Stimulated activated memory B cell treated with anti-CD40 and anti-IgM and Interleukin-4, amounts not matched to agents 10 μg/mL and 1 μg/mL and 100 μg/mL, for 72 hours (primary cell): ENCODE data around the gene SERGEF.

Source experiments
- ATAC-seq: fragments of 150-1000 bp; cut with Tn5 transposase; 2 replicates; pipeline ENCODE4 v1.10.0; 2021
- H3K27ac Mint-ChIP-seq: one replicate; pipeline ENCODE4 v1.8.0; 2022; ENCODE audit warnings: mild to moderate bottlenecking, mixed read lengths
- H3K27me3 Mint-ChIP-seq: one replicate; pipeline ENCODE4 v1.8.0; 2022; ENCODE audit warnings: mixed read lengths
- H3K36me3 Mint-ChIP-seq: one replicate; pipeline ENCODE4 v1.8.0; 2022; ENCODE audit warnings: mixed read lengths
- H3K4me1 Mint-ChIP-seq: one replicate; pipeline ENCODE4 v1.8.0; 2022; ENCODE audit warnings: mixed read lengths
- H3K4me3 Mint-ChIP-seq: one replicate; pipeline ENCODE4 v1.8.0; 2022; ENCODE audit warnings: mild to moderate bottlenecking, moderate library complexity, mixed read lengths
- H3K9me3 Mint-ChIP-seq: one replicate; pipeline ENCODE4 v1.8.0; 2022; ENCODE audit warnings: mixed read lengths

SERGEF gene

DNA sequence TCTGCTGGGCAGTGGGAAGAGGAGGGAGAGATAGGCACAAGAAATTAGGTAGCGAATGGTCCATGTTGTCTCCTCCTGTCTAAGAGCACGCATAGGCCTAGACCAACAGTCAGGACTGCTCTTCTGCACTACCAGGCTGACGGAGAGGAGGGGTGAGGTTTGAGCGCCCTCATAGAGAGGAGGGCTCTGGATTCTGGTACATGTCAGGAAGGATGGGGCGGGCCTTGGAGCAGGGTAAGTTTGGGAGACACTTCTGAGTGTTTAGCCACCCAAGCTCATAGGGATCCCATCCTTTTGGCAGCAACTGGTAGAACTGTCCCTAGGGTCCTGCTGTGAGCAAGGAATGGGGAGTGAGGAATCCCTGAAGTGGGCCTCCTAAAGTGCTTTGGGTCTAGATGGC, 217.9 kb downstream of the SERGEF start:
- no peaks in the 10 kb centered on the region for H3K9me3 Mint-ChIP-seq
- H3K36me3 Mint-ChIP-seq = peaks cover 25% of the 10 kb centered on the region
- H3K27me3 Mint-ChIP-seq = no peaks in the 10 kb centered on the region
- ATAC-seq = no peak
- no peak overlapping the region for H3K27ac Mint-ChIP-seq
- no peak overlapping the region for H3K4me3 Mint-ChIP-seq
- no peaks in the 10 kb centered on the region for H3K4me1 Mint-ChIP-seq

DNA sequence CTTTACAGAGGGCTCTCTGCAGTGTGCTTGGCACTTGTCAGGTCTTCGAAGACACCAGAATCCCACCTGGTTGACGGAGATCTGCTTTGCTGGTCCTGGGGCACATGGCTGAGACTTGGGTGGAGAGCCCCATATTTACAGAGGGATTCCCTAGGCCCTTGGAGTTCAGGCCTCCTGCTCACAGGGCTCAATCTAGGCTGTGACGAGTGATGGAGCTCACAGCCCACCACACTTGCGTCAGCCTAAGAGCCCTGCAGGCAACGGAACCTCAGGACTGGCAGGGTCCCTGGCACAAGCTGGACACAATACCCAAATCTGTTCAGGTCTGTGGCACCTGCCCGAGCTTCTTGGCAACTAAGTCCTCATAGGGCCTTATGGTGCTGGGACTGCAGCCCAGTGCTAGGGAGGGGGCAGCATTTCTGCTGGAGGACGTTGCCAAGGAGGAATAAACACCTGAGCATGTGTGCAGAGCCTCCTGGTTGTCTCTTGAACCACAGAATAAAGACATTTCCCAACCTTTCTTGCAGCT, 219.1 kb downstream of the SERGEF start:
- Mint-ChIP-seq H3K27me3 (no peaks in the 10 kb centered on the region), H3K9me3 (no peaks in the 10 kb centered on the region), H3K36me3 (peaks cover 22% of the 10 kb centered on the region), H3K27ac (no peak overlapping the region), H3K4me1 (no peaks in the 10 kb centered on the region), H3K4me3 (no peak overlapping the region)
- ATAC-seq = no peak

DNA sequence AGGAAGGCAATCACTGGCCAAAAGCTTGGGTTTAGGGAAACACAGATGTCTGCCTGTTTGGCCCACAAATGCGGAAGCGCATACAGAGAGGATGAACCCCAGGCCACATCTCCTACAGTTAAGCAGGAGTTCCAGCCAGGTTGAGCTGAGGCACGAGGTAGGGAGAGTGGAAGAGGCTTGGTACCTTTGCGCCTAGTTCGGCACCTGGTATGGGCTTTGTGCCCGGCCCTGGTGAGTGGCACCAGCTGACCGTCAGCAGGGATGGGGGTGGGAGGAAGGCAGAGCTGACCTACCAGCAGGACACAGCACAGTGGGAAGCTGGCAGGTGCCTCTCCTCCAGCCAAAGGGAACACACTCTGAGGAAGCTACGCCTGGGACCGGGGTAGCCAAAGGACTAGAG, 220.7 kb downstream of the SERGEF start:
- Mint-ChIP-seq H3K9me3 (no peaks in the 10 kb centered on the region), H3K4me1 (no peaks in the 10 kb centered on the region), H3K36me3 (peaks cover 26% of the 10 kb centered on the region), H3K27me3 (no peaks in the 10 kb centered on the region), H3K27ac (no peak overlapping the region), H3K4me3 (no peak overlapping the region)
- no peak for ATAC-seq

DNA sequence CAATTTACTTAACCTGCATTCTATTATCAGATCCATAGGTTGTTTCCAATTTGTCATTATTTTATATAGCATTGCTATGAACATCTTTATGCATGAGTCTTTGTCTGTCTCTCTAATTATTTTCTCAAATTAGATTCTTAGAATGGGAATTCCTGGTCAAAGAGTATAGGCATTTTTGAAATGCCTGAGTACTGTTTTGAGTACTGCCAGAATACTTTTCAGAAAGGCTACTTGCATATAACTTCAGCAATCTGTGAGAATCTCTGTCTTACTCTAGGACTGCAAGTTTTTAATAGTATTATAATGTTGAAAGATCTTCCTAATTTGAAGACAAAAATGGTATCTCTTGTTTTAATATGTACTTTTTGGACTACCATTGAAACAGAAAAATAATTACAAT, 221.7 kb downstream of the SERGEF start:
- H3K27ac Mint-ChIP-seq = no peak overlapping the region
- ATAC-seq = no peak
- H3K36me3 Mint-ChIP-seq = peaks cover 27% of the 10 kb centered on the region
- no peak overlapping the region for H3K4me3 Mint-ChIP-seq
- no peaks in the 10 kb centered on the region for H3K9me3 Mint-ChIP-seq
- no peaks in the 10 kb centered on the region for H3K27me3 Mint-ChIP-seq
- no peaks in the 10 kb centered on the region for H3K4me1 Mint-ChIP-seq

DNA sequence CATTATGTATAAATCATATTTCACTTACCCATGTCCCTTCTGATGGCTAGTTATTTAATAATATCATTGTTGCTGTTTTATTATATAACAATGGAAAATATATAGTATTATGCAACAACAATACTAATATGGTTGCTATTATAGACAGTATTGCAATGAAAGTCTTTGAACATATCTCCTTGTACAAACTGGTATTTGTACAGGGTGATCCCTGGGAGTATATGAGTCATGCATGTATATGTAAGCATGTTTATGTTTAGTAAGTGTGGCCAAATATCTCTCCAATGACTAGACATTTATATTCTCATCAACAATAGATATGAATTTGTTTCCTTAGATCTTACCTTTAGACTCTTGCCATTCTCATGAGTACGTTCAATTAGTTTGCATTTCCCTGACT, 222.4 kb downstream of the SERGEF start:
- H3K27ac Mint-ChIP-seq = no peak overlapping the region
- H3K4me1 Mint-ChIP-seq = no peaks in the 10 kb centered on the region
- ATAC-seq = no peak
- H3K27me3 Mint-ChIP-seq = no peaks in the 10 kb centered on the region
- H3K36me3 Mint-ChIP-seq = peaks cover 33% of the 10 kb centered on the region
- H3K9me3 Mint-ChIP-seq = no peaks in the 10 kb centered on the region
- no peak overlapping the region for H3K4me3 Mint-ChIP-seq

DNA sequence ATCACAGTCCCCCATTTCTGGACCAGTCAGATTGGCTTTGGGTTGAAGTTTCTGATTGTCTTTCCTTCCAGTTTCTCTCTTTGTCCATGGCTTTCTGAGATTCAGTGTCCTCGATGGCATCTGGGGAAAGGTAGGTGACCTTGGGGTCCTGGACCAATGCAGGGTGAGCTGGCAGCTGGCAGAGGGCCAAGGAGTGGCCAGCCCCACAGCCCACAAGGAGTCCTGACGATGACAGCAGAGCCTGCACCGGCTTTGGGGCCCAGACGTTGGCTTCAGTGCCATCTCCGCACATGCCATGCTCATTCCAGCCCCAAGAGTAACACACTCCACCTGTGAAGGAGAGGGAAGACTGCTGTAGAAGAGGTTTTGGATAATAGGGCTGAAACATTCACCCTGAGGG, 224.8 kb downstream of the SERGEF start:
- H3K4me1 Mint-ChIP-seq = no peaks in the 10 kb centered on the region
- H3K4me3 Mint-ChIP-seq = no peak overlapping the region

DNA sequence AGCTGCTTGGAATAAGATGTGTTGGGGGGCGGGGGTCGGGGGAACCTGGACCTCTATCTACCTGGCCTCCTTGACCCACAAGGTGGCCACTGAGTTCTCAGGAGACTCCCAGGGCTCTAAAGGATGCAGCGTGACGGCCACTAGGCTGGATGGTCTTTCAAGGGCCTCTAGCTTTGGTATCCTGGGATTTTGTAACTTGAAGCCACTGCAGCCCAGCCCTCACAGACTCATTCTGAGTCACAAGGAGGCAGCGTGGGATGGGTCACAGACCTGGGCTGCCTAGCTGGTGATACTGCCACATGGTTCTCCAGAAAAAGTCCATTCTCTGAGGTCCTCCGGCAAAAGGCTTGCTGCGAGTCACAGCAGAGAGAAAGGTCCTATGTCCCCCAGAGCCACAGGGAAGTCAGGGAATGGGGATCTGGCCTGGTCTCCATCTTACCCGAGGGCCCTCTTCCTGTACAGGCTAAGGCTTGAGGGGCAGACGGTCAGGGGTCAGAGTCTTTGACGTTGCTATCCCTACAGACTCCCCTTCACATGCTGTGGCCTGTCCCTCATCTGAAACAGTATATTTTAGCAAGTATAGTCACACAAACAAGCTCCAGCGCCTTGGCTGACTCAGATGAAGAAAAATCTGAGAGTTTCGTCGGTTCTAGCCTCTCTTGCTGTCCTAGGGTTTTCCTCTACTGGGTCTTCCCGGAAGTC, 225.9 kb downstream of the SERGEF start:
- no peak overlapping the region for H3K4me3 Mint-ChIP-seq
- no peak for ATAC-seq

More for the DNA sequence above, 224.8 kb downstream of the SERGEF start:
- Mint-ChIP-seq H3K27ac (no peak overlapping the region), H3K9me3 (no peaks in the 10 kb centered on the region), H3K27me3 (no peaks in the 10 kb centered on the region), H3K36me3 (peaks cover 33% of the 10 kb centered on the region)
- no peak for ATAC-seq

DNA sequence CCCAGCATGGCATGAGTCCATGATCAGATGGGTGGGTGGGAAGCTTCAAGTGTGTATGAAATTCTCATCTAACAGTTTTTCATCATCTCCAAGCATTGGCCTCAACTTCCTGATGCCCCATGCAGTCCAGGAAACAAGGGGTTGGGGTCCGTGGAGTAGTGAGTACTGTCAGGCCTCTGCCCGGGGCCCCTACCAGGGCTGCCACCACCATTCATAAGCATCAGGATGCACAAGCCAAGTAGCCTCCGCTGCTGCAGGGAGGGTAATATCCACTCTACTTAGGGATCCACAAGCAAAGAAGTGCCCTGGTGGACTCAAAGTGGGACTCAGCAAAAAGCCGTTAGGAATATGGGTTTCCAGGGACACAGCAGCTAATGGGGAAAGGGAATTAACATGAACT, 229.0 kb downstream of the SERGEF start:
- H3K27me3 Mint-ChIP-seq = no peaks in the 10 kb centered on the region
- no peak overlapping the region for H3K4me3 Mint-ChIP-seq
- no peaks in the 10 kb centered on the region for H3K4me1 Mint-ChIP-seq
- no peak overlapping the region for H3K27ac Mint-ChIP-seq
- ATAC-seq = no peak
- peaks cover 22% of the 10 kb centered on the region for H3K36me3 Mint-ChIP-seq
- H3K9me3 Mint-ChIP-seq = no peaks in the 10 kb centered on the region

More for the DNA sequence above, 225.9 kb downstream of the SERGEF start:
- no peaks in the 10 kb centered on the region for H3K4me1 Mint-ChIP-seq
- H3K27me3 Mint-ChIP-seq = no peaks in the 10 kb centered on the region
- no peaks in the 10 kb centered on the region for H3K9me3 Mint-ChIP-seq
- no peak overlapping the region for H3K27ac Mint-ChIP-seq
- H3K36me3 Mint-ChIP-seq = peaks cover 33% of the 10 kb centered on the region

DNA sequence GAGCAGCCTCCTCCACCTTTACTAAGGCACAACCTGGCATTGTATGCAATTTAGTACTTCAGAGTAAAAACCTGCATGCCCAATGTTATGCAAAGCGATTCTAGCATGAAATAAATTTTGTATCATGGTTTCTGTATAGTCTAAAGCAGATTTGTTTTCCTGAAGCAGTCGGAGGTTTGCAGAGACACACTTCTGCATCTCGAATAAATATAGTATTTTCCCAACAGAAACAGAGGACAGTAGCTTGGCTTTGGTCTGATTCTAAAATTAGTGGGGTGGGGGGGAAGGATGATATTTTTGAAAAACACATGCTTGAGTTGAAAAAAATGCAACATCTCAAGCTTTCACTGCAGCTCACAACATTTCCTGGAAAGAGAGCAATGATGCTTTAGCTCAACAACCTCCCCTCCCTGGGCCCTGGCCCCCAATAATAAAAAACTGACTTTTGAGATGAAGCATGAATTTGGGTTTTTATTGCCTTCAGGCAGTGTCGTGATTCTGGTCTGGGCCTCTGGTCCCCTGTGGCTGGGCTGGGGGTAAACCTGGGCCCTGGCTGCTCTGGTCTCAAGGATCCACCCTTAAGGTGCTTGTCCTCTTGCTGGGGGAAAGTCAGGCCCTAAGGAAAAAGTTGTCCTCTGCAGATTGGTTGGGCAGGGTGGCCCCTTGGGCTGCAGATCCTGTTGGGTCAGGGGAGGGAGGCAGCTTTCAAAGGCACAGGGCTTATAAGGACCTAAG, 230.1 kb downstream of the SERGEF start:
- peaks cover 13% of the 10 kb centered on the region for H3K36me3 Mint-ChIP-seq
- no peak overlapping the region for H3K4me3 Mint-ChIP-seq
- no peaks in the 10 kb centered on the region for H3K9me3 Mint-ChIP-seq
- no peaks in the 10 kb centered on the region for H3K4me1 Mint-ChIP-seq
- H3K27ac Mint-ChIP-seq = no peak overlapping the region
- no peaks in the 10 kb centered on the region for H3K27me3 Mint-ChIP-seq
- no peak for ATAC-seq

DNA sequence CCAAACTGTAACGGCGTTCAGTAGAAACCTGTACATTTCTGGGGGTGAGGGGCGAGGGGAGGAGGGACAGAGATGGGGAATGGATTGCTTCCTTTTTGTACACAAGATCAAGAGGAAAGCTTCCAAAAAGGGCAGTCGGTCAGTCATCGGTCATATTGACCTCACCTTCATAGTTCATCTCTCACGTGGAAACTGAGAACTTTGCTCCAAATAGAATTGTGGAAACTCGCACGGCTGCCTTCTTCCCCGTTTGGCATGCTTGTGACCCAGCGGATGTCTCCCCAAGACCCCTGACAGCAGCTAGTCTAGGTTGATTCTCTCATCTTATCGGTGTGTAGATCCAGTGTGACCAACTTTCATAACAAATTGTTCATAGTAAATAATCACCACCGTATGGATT, 230.7 kb downstream of the SERGEF start:
- ATAC-seq = no peak
- peaks cover 7% of the 10 kb centered on the region for H3K36me3 Mint-ChIP-seq
- H3K27ac Mint-ChIP-seq = no peak overlapping the region
- H3K4me1 Mint-ChIP-seq = no peaks in the 10 kb centered on the region
- H3K9me3 Mint-ChIP-seq = no peaks in the 10 kb centered on the region
- no peaks in the 10 kb centered on the region for H3K27me3 Mint-ChIP-seq
- no peak overlapping the region for H3K4me3 Mint-ChIP-seq

DNA sequence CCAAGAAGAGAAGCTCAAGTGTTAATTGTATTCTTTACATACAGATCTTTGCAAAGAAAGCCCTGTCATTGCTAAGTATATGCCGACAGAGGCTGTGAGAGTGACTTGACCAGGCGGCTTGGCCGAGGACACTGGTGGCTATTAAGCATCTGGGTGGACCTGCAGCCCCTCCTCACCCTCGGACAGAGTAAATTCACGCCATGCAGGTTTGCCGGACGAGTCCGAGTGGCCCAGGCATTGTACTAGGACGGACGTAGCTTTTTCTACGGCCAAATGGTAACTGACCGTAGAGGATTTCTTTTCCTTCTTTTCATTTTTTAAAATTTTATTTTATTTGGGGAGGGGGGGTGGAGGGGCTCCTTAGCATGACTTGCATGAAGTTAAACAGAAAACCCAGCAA, 231.2 kb downstream of the SERGEF start:
- Mint-ChIP-seq H3K9me3 (no peaks in the 10 kb centered on the region), H3K4me1 (no peaks in the 10 kb centered on the region), H3K27ac (no peak overlapping the region), H3K36me3 (peaks cover 6% of the 10 kb centered on the region), H3K4me3 (no peak overlapping the region), H3K27me3 (no peaks in the 10 kb centered on the region)
- ATAC-seq = no peak

DNA sequence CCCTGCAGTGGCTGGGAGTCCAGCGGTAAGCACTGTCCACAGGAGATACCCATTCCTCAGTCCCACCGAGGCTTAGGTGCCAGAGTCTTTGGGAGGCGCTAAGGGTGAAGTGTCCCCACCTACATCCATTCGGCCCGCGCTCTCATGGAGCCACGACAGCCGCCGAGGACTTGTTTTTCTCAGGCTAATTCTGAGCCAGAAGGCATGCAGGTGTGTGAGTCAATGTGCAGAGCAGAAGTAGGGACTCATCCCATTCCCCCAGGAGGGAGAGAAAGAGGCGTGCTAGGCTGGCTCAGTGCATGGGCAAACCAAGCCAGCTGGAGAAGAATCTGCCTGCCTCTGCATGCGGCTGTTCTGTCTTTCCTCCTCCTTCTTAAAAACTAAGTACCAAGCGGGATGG, 231.6 kb downstream of the SERGEF start:
- Mint-ChIP-seq H3K9me3 (no peaks in the 10 kb centered on the region), H3K27ac (no peak overlapping the region), H3K4me3 (no peak overlapping the region), H3K27me3 (no peaks in the 10 kb centered on the region), H3K4me1 (no peaks in the 10 kb centered on the region), H3K36me3 (peaks cover 6% of the 10 kb centered on the region)
- no peak for ATAC-seq

DNA sequence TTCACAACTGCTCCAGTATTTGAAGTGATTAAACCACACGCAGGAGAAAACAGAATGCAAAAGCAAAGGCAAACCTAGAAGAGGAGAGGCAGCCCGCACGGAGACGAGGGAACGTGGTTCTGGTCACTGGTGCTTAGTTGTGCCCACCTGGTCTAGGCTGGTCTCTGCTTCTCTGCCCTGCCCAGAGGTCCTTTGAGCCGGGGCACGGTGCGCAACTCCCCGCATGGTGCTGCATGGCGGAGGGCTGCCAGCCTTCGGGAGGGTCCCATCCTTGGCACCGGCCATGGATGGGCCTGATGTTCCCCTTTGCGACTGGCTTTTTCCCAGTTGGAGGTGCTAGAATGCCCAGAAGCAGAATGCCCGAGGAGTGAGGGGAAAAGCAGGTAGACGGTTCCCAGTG, 232.2 kb downstream of the SERGEF start:
- Mint-ChIP-seq H3K27me3 (no peaks in the 10 kb centered on the region), H3K4me3 (no peak overlapping the region), H3K27ac (no peak overlapping the region), H3K9me3 (no peaks in the 10 kb centered on the region), H3K36me3 (peaks cover 1% of the 10 kb centered on the region), H3K4me1 (no peaks in the 10 kb centered on the region)
- no peak for ATAC-seq

DNA sequence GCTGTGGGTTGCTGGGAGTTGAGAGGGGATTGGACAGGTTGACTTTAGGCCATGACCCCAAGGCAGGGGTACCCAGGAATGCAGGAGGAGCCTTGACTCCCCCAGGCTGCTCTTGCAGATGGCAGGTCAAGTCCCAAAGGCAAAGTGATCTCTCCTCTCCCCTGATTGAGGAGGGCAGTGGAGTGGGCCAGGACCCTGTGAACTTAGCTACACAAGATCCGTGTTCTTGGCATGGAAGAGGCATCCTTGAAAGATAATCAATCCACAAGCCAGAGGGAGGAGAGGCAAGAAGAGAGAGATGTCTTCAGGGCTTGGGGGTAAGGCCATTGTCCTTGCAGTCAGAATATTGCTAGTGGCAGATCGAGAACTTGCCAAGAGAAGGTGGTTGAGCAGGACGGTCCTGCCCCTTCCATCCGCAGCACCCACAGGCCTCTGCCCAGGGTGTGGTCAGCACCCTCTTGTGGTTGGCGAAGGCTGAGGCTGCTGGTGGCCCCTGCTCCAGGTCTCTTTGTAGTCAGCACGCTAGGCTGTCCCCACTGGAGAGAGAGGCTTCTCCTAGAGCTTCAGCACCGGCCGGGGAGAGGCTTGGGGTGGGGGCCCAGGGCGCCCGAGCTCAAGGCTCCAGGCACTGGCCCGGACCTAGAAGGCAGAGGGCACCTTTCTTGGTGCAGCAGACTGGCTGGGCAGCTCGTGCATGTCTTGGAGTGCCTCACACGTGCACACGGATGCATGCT, 232.8 kb downstream of the SERGEF start:
- no peak overlapping the region for H3K27ac Mint-ChIP-seq
- no peaks in the 10 kb centered on the region for H3K36me3 Mint-ChIP-seq
- no peak overlapping the region for H3K4me3 Mint-ChIP-seq
- no peaks in the 10 kb centered on the region for H3K9me3 Mint-ChIP-seq
- H3K27me3 Mint-ChIP-seq = no peaks in the 10 kb centered on the region
- no peaks in the 10 kb centered on the region for H3K4me1 Mint-ChIP-seq
- no peak for ATAC-seq

DNA sequence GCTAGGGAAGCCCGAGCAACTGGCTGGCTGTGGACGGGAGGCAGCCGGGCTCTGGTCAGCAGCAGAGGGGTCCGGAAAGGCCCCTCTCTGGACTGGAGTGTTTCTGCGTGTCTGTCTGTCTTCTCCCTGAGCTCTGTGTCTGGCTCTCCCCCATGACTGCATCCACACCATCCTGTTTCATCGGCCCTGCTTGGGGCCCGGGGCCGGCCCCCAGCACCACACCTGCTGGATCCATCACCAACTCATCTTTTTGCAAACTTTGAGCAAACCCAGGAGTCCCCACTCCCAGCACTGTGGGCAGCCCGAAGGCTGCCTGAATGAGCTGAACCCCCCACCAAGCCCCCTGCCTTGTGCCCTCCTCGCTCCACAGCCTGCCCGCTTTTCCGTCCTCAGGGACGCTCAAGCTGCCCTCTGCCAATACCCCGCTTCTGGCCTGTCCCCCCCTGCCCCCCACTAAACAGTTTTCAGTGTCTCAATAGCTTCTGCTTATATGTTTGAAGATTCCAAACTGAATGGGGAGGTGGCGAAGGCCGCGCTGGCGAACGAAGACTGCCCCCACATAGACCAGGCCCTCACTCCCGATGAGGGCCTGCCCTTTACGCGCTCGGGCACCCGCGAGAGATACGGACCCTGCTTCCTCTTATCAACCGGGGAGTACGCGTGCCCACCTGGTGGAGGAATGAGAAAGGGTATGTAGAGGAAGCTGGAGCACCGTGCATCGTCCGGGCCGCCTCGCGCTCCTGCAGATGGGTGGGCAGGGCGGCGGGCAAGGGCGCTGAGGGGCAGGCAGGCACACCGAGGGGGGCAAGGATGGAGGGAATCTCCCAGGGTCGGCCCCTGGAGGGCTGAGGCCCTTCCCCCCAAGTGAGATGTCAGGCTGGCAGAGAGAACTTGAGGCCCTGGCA, 233.6 kb downstream of the SERGEF start:
- H3K4me3 Mint-ChIP-seq = no peak overlapping the region
- ATAC-seq = no peak
- no peaks in the 10 kb centered on the region for H3K4me1 Mint-ChIP-seq
- no peaks in the 10 kb centered on the region for H3K27me3 Mint-ChIP-seq
- H3K27ac Mint-ChIP-seq = no peak overlapping the region
- no peaks in the 10 kb centered on the region for H3K9me3 Mint-ChIP-seq
- no peaks in the 10 kb centered on the region for H3K36me3 Mint-ChIP-seq
